K562 (cell line): Measurements from ENCODE around the gene KCNQ2. TPM values are rescaled to one million over a fixed set of nuclear protein-coding genes. Genes with fewer than 3 reads are reported as not detected.

ENCODE experiments used
- ATAC-seq: fragments of 200-7000 bp; cut with Tn5 transposase; 3 replicates; pipeline ENCODE4 v1.9.1; 2020; ENCODE audit warnings: moderate library complexity
- BruUV-seq: library from RNA; stranded (reverse); fragments of 400-500 nt; replicated peaks from 2 replicates; lab custom pipeline; 2021; lab: Mats Ljungman, UMichigan
- CTCF ChIA-PET: fragments of 300-600 bp; formaldehyde crosslinking; extraction: SDS; loops from one replicate; lab custom pipeline; 2021; ENCODE audit warnings: low intra/inter-chr PET ratio; lab: Yijun Ruan, JAX
- POLR2A ChIA-PET: fragments of 300-600, 350-650 bp; sonication (Branson Sonifier 250); formaldehyde crosslinking; extraction: SDS; loops from one replicate; lab custom pipeline; 2021; ENCODE audit warnings: antibody characterized with exemption, inconsistent platforms; lab: Yijun Ruan, JAX
- DNase-seq, 4 experiments: peaks; one replicate each; pipeline versions ENCODE4 v3.0.0 to v3.0.0-alpha.2; 2011 to 2018; ENCODE audit warnings: low spot score in 3 of 4, mixed read lengths in 3 of 4; ENCODE audit errors: extremely low read depth in 1 of 4
- FAIRE-seq: peaks from 2 replicates; lab custom pipeline; 2011; peaks lifted over from hg19 to GRCh38; lab: Jason Lieb, UNC
- H2AFZ ChIP-seq: 2 replicates; pipeline ENCODE4 v1.6.0; 2011; ENCODE audit warnings: low read depth, low read length, control low read depth, inconsistent platforms
- H3K27ac ChIP-seq: fragments of 200-600 bp; 3 replicates; pipeline ENCODE4 v1.8.0; 2011; ENCODE audit warnings: low read depth, mild to moderate bottlenecking, control low read depth, inconsistent platforms, low read length, moderate library complexity, mixed read lengths; ENCODE audit errors: extremely low read depth
- H3K27me3 ChIP-seq, 2 experiments: fragments of 300-600 bp in 1 of 2; 2 replicates in 1 of 2; 3 replicates in 1 of 2; pipeline versions ENCODE4 v1.6.0 to v1.8.0; 2011; ENCODE audit warnings: inconsistent platforms in 2 of 2, low read length in 2 of 2, mild to moderate bottlenecking in 1 of 2, mixed read lengths in 1 of 2, moderate library complexity in 1 of 2; ENCODE audit not compliant: control insufficient read depth in 2 of 2, insufficient read depth in 2 of 2
- H3K36me3 ChIP-seq: fragments of 300-600 bp; 3 replicates; pipeline ENCODE4 v1.8.0; 2011; ENCODE audit warnings: mild to moderate bottlenecking, low read length, inconsistent platforms; ENCODE audit not compliant: control insufficient read depth, insufficient read depth
- H3K4me1 ChIP-seq, 2 experiments: fragments of 200-600 bp in 1 of 2; replicated peaks in 1 of 2; 2 replicates in 1 of 2; 3 replicates in 1 of 2; pipeline versions ENCODE4 v1.5.1 to v1.8.0; 2011; ENCODE audit warnings: inconsistent platforms in 2 of 2, low read length in 2 of 2, mild to moderate bottlenecking in 1 of 2, mixed read lengths in 1 of 2, moderate library complexity in 1 of 2; ENCODE audit not compliant: control insufficient read depth in 2 of 2, insufficient read depth in 2 of 2
- H3K4me2 ChIP-seq: 2 replicates; pipeline ENCODE4 v1.6.1; 2011; ENCODE audit warnings: low read length, control low read depth, inconsistent platforms, mixed read lengths; ENCODE audit not compliant: insufficient read depth
- H3K4me3 ChIP-seq: fragments of 200-600 bp; sonication (generic), shearing (Covaris generic); 2 replicates; pipeline ENCODE4 v1.5.1; 2016; ENCODE audit warnings: control low read depth, inconsistent platforms
- H3K79me2 ChIP-seq: fragments of 200-600 bp; 3 replicates; pipeline ENCODE4 v1.8.0; 2011; ENCODE audit warnings: low read length, inconsistent platforms; ENCODE audit not compliant: control insufficient read depth, insufficient read depth
- H3K9ac ChIP-seq, 2 experiments: 2 replicates each; pipeline versions ENCODE4 v1.6.0 to v1.6.1; 2011; ENCODE audit warnings: low read depth in 2 of 2, low read length in 2 of 2, control low read depth in 1 of 2, inconsistent platforms in 1 of 2, mild to moderate bottlenecking in 1 of 2, mixed read lengths in 1 of 2; ENCODE audit not compliant: insufficient read depth in 1 of 2
- H3K9me1 ChIP-seq: one replicate; pipeline ENCODE4 v1.6.0; 2011; ENCODE audit warnings: inconsistent platforms, mild to moderate bottlenecking, low read length, moderate library complexity; ENCODE audit not compliant: control insufficient read depth, insufficient read depth
- H3K9me3 ChIP-seq: replicated peaks from 2 replicates; pipeline ENCODE4 v1.5.1; 2011; ENCODE audit warnings: low read depth, low read length, inconsistent platforms; ENCODE audit not compliant: control insufficient read depth, insufficient read depth
- H4K20me1 ChIP-seq: replicated peaks from 2 replicates; pipeline ENCODE4 v1.6.1; 2011; ENCODE audit warnings: low read length, inconsistent platforms, mixed read lengths; ENCODE audit not compliant: control insufficient read depth, insufficient read depth
- C11orf30 ChIP-seq: fragments of 450-650 bp; IDR thresholded peaks from 2 replicates; pipeline ENCODE4 v1.6.1; 2016; ENCODE audit warnings: low read depth, mild to moderate bottlenecking
- ELF2 ChIP-seq: fragments of 250-450 bp; sonication (Bioruptor Pico); IDR thresholded peaks from 2 replicates; pipeline ENCODE4 v1.5.0; 2021; ENCODE audit warnings: mild to moderate bottlenecking
- MED1 ChIP-seq: sonication (generic); formaldehyde crosslinking; IDR thresholded peaks from 2 replicates; pipeline ENCODE4 v1.8.1; 2023; ENCODE audit warnings: missing genetic modification reagents, borderline replicate concordance
- SIRT6 ChIP-seq: IDR thresholded peaks from one replicate; pipeline ENCODE4 v1.6.1; 2012; ENCODE audit warnings: low read depth, mild to moderate bottlenecking, control low read depth, inconsistent platforms, low read length, moderate library complexity
- THRAP3 ChIP-seq: fragments of 450-650 bp; IDR thresholded peaks from 2 replicates; pipeline ENCODE4 v1.6.1; 2016; ENCODE audit warnings: mild to moderate bottlenecking, inconsistent platforms, borderline replicate concordance
- U2AF2 ChIP-seq: fragments of 200-400 bp; formaldehyde crosslinking; optimal IDR thresholded peaks from 2 replicates; pipeline ENCODE3; 2017; ENCODE audit warnings: low read depth, mild to moderate bottlenecking, low read length
- VEZF1 ChIP-seq: fragments of 200-800 bp; sonication (Bioruptor generic); IDR thresholded peaks from 2 replicates; pipeline ENCODE4 v1.6.1; 2017; ENCODE audit warnings: missing genetic modification characterization, missing compliant biosample characterization
- ZNF263 ChIP-seq: sonication (generic); formaldehyde crosslinking; IDR thresholded peaks from 2 replicates; pipeline ENCODE4 v1.8.0; 2022; ENCODE audit warnings: mild to moderate bottlenecking, missing genetic modification reagents, borderline replicate concordance
- ZNF589 ChIP-seq: fragments of 200-800 bp; sonication (Bioruptor generic); IDR thresholded peaks from 2 replicates; pipeline ENCODE4 v1.6.1; 2016; ENCODE audit warnings: low read depth, missing genetic modification characterization, missing compliant biosample characterization
- WGBS: fragments of 100-300 bp; shearing (Covaris generic); methylation state at CpG from one replicate; pipeline ENCODE4 v1.1.6; 2016; ENCODE audit warnings: low coverage, mixed read lengths; ENCODE audit not compliant: insufficient coverage; ENCODE audit errors: missing lambda C conversion rate; 5-methylcytosine and 5-hydroxymethylcytosine counted together
- in situ Hi-C: fragments of 300-500 bp; cut with MboI; formaldehyde crosslinking; loops from 4 replicates; pipeline ENCODE4 v1.15.0; 2018; ENCODE audit warnings: inconsistent platforms, mixed read lengths
- intact Hi-C: fragments of 100-400 bp; cut with micrococcal nuclease; formaldehyde crosslinking; loops from 2 replicates; pipeline ENCODE4 v1.14.2; 2022
- polyA plus RNA-seq, 8 experiments: library from polyadenylated mRNA; depleted of rRNA in 4 of 8; stranded (reverse) in 5 of 8; unstranded in 3 of 8; fragments of >200 nt; fragmentation: Nextera tagmentation in 2 of 8; fragmentation: Illumina TruSeq in 1 of 8; extraction: Ambion mirVana in 2 of 8; extraction: Trizol in 1 of 8; gene quantifications; 2 replicates each; pipeline versions ENCODE4 v1.2.1 to v1.2.3, GENCODE V29; 2011 to 2014; ENCODE audit warnings: inconsistent platforms in 1 of 8, missing spikeins in 1 of 8
- total RNA-seq, 7 experiments: library from RNA; depleted of rRNA in 6 of 7; stranded (reverse); fragments of >200 nt in 6 of 7; fragmentation: Illumina TruSeq in 2 of 7; extraction: Trizol in 2 of 7; gene quantifications; 2 replicates each; pipeline versions ENCODE4 v1.2.1 to v1.2.3, GENCODE V29; 2011 to 2021; ENCODE audit warnings: low replicate concordance in 1 of 7

The KCNQ2 gene
- total and polyA plus RNA-seq, 9 of the 15 experiments (the other 6 are each of a cell fraction or from before 2014, with no cell fraction given) = 0.13 to 0.16 TPM; not detected in 7

GRCh38 chr20:63371291-63371865 is 101.1 kb downstream of the KCNQ2 start:
- ATAC-seq (no peak), FAIRE-seq (no peak), DNase-seq (no peak)
- Histone ChIP-seq H4K20me1 (peaks cover 11% of the 10 kb centered on the region), H3K4me1 (peaks cover 0 to 8% of the 10 kb centered on the region in 2 experiments; a peak in 2 of 5 replicates), H3K9me3 (no peaks in the 10 kb centered on the region), H3K9me1 (no peaks in the 10 kb centered on the region), H3K27ac (no peak overlapping the region), H2AFZ (no peak overlapping the region), H3K36me3 (no peaks in the 10 kb centered on the region), H3K9ac (no peak overlapping the region), H3K27me3 (peaks cover 12 to 82% of the 10 kb centered on the region in 2 experiments; a peak in 4 of 5 replicates), H3K4me2 (no peak overlapping the region), H3K79me2 (no peaks in the 10 kb centered on the region), H3K4me3 (no peak overlapping the region)
- intact Hi-C loops (no loop called here), in situ Hi-C loops (no loop called here)
- TF ChIP-seq ZNF263 (CRISPR knock-in tag) (no peak), C11orf30 (no peak), U2AF2 (no peak), ZNF589 (CRISPR knock-in tag) (no peak), THRAP3 (no peak), SIRT6 (no peak), VEZF1 (CRISPR knock-in tag) (no peak), ELF2 (CRISPR knock-in tag) (no peak), MED1 (CRISPR knock-in tag) (no peak)
- CTCF ChIA-PET = no interaction called here
- under 1% methylated on average over 28 of the region's 28 CpGs for WGBS
- no TSS peak for BruUV-seq
- POLR2A ChIA-PET = no interaction called here
